Kidney capillary endothelial cell (primary cell): ENCODE measurements around the gene HDAC9.

ENCODE experiments used
- DNase-seq: peaks from one replicate; pipeline ENCODE4 v3.0.0-alpha.2; 2018; ENCODE audit warnings: low spot score

Gene HDAC9

DNA sequence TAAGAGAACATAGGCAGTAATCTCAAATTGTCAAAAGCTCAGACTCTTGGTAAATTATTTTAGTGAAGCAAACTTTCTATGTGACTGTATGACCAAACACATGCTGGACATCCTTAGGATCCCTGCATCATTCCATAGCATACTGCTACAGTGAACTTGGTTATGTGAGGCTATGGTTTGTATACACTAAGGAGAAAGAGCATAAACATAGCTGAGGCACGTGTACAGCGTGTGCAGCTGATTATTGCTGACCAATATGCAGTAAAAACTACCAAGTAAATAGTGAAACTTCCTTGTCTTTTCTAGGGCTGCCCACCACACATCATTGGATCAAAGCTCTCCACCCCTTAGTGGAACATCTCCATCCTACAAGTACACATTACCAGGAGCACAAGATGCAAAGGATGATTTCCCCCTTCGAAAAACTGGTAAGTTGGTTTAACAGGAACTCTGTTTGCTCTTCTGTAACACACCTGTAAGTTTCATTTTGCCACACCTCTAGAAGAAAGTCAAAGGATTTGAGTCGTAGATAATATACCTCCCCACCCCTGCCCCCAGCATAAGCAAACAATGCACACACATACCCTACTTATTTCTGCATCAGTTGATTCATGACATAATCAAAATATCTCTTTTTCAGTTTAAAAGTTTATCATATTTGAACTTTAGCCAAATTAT, 98.2 kb downstream of the HDAC9 start:
- no peak for DNase-seq

DNA sequence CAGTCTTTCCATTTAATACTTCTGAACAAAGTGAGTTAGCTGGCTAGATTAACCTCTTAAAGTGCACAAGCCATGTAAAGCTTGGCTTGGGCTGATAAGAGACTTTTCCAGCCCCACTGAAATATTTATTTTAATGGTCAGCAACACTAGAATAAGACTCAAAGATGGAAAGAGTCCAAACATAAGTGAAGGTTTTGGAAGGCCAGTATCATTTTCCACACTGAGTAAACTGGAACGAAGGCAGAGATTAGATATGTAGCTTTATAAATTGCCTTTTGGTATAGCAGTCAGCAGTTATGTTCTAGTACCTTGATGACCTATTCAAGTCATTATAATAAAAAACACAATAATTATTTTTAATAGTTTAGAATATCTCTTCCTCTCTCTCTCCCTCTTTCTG, 102.2 kb downstream of the HDAC9 start:
- no peak for DNase-seq

DNA sequence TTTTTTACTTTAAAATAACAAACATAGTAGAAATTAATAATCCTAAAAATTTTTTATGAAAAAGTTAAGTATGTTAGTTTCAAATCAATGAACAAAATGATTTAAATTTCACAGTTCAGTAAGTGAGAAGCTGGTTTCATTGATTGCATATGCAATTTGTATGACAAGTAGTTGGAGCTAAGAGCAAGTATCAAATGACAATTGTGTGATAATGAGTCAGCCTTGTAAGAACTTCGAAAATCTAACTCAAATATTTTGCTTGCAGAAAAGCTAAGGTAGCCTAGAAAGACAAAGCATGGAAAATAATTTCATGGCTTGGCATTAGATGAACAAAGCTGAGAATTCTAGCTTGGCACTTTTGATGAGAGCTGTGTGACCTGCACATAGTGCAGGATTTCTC, 111.5 kb downstream of the HDAC9 start:
- DNase-seq: no peak

DNA sequence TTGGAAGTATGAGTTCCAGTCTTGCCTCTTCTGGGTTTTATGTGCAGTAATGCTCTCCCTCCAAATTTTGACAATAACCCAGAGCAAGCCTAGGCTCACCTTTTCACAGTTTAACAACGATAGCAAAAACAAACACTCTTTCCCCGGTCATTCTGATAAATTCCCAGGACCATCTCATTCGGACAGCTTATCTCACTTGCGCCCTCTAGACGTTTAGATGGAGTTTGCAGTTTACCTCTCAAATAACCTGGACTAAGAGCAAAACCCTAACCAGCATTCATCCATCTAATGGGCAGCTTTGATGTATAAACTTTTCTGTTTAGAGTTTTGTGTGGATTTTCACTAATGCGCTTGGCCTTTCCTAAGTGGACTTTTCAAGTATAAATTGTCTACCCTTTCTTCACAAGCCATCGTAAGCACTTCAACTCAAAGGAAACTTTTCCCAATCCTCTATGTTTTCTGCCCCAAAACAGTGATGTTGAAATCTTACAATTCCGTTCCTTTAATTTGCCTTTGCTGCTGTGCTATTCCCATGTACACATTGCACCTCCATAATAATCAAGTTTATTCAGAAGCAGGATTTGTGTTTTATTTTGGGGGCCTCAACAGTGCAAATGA, 114.9 kb downstream of the HDAC9 start:
- peak; percentile 12 for DNase-seq

DNA sequence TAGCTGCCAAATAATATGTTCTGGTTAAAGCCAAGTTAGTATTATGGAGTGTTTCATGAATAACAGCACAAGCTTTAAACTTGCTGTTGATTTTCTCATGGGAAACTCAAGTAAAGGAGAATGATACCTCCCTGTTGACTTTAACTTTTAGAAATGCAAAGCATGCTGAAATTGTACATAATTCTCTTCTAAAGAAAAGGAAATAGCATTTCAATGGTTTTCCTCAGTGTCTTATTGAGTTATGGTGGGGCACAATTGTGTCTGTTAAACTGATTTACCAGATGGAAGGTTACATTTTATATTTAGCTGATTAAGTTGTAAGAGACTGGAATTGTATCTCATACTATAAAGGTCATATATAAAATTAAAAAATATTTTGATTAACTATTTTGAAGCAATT, 119.3 kb downstream of the HDAC9 start:
- DNase-seq: no peak

DNA sequence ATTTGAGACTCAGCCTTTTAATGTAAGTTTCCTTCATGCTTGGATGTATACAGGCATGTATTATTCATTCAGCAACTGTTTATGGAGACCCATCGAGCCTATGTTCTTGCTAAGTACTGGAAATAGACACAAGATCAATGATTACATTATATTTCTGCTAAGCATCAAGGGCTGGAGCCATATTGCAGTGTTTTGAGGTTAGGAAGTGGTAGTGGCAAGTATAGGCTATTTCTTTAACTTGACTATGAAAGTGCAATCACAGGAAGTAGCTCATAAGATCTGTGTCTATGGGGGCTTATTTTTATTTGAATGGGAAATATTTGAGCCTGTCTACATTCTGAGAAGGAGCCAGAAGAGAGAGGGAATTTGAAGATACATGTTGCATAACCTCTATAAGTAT, 123.8 kb downstream of the HDAC9 start:
- no peak for DNase-seq

DNA sequence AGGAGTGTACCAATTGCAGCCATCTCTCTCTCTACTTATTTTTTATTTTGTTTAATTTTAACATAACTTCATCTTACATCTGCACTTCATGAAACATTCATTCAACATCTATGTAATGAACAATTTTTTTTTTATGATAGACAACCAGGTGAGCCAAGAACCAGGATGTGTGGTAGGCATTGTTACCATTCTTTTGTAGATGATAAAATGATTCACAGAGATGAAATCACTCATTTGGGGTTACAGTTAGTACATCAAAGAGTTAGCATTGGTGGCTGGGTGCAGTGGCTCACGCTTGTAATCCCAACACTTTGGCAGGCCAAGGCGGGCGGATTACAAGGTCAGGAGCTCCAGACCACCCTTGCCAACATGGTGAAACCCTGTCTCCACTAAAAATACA, 127.8 kb downstream of the HDAC9 start:
- no peak for DNase-seq

DNA sequence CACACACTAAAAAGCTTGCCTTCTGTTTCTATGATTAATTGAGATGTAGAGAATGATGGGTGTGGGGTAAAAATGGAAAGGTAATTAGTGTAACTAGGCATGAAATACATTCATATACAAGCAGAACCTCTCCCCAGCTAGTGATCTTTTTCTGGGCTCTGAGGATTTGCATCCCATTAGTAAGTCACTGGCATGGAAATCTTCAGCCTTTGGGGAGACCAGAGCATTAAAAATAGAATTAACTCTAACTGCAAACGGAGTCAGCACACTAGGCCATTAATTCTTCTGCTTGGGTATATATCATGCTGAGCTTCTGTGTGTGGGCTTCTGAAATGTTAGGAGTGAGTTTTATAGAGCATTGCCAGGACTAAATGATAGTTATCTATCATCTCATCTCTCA, 128.9 kb downstream of the HDAC9 start:
- DNase-seq: no peak

DNA sequence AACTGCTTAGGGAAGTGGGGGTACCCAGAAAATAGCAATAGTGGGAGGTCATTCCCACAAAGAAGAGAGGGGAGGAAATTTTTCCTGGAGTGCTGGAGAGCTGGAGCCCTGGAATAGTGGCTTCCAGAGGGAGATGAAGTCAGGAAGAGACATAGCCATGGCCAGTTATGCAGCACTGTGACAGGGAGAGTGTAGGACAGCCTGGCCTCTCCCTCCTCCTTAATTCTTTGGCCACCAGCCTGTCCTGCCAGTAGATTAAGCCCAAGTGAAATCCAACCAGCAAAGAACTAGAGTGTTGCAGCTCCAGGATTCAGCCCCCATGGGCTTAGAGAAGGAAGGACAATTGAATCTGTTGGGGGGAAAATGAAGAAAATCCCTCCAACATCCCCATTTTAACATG, 130.5 kb downstream of the HDAC9 start:
- no peak for DNase-seq

DNA sequence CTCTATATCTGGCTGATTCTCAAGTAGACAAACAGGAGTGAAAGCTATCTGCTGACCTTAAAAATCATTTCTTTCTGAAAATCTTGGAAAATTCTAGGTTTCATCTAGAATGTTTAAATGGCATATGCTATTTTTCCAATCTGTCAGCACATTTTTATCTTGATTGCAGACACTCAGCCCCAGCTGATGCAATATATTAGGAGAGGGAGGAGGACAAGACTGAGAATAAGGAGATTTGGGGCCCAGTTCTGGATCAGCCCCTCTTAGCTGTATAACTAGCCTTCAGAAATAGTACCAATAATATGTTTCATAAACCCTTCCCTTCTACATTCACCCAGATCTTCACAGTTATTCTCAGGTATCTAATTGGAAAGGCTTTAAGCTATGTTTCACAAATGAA, 131.2 kb downstream of the HDAC9 start:
- DNase-seq: no peak

DNA sequence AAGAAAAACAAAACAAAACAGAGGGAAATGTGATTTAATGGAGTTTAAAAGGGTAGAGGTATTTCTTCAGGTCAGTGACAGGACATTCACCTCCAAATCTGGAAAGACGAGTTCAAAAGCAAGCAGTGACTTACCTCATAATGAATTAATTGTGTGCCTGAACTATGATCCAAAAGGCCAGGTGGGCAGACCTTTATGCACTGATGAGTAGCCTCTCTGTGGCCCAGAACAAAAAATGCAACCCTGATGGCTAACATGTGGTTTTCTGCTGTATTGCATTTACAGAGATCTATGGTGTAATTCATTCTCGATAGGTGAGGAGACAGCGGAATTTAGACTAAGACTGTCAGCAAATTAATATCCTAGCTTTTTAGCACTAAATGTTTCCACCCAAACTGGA, 142.0 kb downstream of the HDAC9 start:
- DNase-seq: no peak

DNA sequence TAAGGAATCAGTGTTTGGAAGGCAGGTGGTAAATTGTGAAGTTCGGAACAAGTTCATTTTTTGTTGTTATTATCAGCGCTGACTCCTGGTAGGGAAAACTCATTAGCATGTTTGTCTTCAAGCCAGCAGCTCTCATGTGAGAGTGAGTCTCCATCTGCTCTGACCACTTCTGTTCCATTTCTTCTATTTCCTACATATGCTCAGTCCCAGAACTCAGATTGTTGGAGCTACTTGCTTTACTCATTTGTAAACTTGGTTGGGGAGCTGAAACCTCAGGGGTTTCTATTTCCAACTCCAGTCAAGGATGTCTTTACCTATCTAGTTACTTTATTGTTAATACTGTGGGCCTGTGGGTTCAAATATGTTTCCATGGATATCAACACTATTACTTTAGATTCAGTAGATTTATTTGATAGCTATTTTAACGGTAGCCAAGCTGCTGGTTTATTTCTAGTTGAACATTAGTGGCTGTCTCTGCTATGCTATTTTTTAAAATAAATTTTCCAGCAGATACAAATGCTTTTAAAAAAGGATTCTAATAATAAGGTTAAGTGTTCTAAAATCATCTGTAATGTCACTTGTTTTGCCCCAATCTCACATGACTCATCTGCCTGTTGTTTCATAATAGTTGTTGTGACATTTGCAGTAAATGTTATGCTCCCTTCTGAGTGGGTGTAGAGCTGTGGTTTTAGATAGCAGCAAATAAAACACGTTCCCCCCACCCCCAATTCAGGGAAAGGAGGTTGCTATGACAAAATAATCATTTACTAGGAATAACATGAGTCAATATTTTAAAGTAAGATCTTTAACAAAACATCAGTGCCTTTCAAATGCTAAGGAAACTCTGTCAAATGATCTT, 143.3 kb downstream of the HDAC9 start:
- DNase-seq: no peak

DNA sequence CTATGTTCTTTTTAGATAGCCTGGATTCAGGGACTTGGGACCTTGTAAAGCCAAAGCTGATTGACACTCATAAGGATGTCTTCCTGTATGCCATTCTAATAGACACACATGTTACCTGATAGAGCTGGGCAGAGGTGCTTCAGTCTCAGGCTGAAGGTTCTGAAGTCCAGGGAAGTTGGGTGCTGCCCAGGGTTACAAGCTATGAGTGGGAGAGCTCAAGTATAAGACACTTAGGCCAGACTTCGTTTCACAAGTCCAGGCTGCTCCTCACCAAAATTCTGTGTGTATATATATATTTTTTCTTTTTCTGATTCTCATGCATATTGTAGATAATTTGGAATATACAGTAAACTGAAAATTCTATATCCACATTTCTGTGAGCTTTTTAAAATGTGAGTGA, 144.2 kb downstream of the HDAC9 start:
- DNase-seq: no peak

DNA sequence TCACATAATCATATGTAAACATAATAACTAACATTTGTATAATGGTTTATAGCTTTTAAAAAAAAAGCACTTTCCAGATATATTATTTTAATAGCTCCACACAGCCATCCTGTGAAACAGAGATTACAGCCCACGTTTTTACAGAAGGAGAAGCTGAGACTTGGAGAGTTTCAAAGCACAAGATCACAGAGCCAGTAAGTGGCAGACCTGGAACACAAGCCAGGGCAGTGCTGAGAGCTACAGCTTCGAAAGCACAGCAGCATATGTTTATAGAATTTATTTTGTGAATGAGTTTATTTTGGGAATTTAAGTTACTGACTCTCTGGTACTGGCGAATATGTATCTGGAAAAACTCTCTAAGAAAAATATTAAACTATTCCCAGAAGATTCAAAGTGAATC, 149.4 kb downstream of the HDAC9 start:
- no peak for DNase-seq

DNA sequence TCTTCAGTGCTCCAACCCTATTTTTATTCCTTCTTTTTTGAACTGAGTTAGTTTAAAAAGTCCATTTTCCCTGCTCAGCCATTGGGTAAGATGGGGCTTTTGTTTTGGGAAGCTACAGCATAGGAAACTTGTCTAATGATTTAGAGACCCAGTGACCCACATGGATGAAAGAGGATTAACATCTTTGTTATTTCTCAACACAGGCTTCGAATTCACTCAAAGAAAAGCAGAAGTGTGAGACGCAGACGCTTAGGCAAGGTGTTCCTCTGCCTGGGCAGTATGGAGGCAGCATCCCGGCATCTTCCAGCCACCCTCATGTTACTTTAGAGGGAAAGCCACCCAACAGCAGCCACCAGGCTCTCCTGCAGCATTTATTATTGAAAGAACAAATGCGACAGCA, 152.0 kb downstream of the HDAC9 start:
- no peak for DNase-seq

DNA sequence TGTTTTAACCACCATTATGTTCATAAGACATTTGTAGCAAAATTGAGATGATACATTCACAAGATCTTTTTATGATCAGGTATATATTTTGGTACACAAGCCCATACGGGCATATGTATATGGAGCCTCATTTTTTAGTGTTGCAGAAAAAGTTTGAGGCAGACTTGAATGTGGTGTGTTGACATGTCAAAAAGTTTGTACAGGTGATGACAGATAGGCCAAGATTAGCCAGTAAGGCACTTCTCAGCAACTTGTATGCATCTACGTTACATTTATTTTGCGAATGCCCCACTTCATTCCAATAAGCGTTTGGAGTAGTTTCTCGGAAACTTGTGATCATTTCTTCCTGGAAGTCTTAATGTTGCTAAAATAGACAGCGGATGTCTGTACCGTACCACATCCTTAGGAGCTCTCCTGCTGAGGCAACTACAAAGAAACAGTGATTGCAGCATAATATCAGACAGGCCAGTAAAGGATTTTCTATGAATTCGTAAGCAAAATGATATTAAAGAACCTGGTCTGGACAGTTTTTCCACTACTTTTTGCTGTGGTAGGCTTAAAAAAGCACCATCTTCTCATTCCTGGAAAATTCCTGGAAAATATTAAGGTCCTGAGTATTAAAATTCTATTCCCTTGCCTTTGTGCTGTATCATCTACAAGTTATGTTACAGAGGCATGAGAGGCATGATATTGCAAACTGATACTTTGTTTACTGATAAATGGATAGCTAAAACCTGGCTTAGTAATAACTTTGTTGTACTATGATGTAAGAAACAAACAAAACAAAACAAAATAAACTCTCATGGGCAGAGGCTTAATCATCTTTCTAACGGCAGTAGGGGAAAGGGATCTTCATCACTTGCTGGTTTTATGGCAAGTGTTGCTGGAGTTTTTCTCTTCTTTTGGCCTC, 153.6 kb downstream of the HDAC9 start:
- DNase-seq: no peak

DNA sequence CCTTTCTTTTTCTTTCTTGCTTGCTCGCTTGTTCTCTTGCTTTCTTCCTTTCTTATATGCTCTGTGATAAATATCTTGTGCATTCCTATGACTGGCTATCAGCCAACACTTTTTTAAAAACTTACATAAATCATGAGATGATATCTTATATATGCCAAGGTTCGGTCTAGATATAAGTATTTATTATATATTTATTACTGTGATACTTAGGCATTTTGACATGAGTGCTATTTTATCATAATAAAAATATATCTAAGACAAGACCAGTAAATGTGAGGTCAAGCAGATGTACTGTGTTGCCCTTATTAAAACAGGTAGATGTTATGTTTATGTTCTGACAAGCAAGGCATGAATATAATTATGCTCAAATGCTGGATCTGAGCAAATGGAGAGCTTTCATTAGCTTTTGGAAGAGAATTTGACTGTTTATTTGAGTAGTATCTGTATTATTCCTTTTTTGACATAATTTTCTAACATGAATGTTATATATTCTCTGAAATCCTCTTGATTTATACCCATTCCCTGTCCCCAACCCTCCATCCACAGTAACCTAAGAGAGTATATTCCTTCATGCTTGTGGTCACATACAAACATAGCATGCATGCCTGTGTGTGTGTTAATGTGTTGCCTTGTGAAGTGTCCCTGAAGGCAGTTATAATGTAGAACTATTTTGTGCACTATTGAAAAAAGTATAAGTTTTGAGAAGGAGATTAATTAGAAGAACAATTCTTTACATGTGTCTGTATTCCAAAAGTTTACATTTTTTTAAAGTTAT, 158.0 kb downstream of the HDAC9 start:
- DNase-seq: no peak

DNA sequence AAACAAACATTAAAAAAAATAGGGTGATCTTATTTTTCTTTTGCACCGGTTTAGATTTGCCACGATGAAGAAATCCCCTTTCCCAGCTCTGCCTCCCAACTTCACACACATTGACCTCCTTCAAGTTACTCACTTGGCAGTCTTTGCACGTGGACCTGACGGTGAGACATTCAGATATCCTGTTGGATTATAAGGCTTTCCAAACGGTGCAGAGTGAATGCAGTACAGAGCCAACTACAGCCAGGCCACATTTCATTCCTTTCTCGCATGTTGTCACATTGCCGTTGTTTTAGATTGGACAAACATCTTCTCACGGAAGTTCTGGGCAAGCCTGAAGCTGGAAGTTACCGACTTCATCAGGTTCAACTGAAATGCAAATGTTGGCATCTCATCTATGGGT, 159.2 kb downstream of the HDAC9 start:
- no peak for DNase-seq

DNA sequence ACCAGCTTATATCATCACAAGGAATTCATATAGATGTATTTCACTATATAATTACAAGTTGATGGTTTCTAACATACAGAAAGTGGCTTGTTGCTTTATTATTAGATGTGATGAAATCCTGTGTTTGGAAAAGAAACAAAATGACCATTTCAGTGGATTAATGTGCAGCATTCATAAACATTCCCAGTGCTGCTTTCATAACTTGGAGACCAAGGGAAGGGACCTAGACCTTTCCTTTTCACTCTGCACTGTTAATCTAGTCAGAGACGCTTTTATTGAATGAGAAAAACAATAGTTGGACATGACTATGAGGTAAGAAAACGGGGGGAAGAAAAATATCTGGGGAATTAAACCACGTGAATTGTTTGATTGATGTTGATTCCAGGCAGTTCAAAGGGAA, 160.0 kb downstream of the HDAC9 start:
- no peak for DNase-seq

DNA sequence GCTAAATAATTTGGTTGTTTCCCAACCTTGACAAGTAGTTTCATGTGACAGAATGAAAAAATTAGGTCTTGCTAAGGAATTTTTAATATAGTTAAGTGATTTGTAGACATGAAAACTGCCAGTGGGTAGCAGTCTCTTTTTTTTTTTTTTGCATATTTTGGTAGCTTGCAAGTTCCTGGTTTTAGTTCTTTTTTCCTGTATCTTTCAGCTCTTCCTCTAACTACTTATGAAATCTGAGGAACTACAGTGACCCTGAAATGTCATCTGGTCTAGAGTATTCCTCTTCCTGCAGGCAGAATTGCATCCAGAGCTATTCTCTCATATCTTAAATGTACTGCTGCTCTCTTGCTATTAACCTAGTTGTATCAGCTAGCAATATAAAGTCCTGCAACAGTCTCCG, 160.4 kb downstream of the HDAC9 start:
- no peak for DNase-seq

DNA sequence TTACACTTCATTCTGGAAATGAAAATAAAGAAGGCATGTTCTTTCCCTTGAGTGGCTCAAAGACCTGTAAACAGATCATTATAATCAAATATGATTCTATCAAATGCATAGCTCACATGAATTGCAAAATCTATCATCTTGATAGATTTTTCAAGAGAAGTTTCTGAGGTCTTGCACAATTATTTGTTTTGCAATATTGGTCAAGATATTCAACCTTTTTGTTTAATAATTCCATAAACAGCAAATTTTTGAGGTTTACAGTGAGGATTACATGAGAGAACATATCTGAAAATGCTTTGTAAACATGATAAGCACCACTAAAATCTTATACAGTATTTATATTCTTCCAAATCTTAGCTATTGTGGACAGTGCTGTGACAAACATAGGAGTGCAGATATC, 160.8 kb downstream of the HDAC9 start:
- no peak for DNase-seq

DNA sequence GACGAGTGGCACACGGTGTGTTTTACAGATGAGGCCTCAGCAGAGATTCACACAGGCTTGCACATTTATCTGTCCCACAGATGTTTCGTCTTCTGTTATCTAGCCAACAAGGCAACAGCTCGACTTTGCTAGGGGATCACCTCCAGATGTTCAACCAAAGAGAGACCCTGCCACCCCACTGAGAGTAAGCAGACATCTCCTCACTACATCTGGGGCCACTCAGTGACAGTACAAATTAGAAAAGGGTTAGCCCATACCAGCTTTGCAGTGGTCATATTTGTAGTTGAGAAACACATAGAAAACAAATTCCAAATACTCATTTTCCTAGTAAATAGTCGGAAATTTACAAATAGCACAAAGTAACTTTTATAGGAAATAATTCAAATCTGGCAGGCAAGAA, 164.2 kb downstream of the HDAC9 start:
- DNase-seq: no peak
